SKM-1 treated with dmso at 0.1 percent for 144 hours (cell line): ENCODE results near the gene MYL4.
A peak's percentile ranks its signal among the peaks of the same experiment; 100 is the strongest.
"Not testable (repeated sequence)": the region's sequence is repeated elsewhere in the genome, so short reads cannot be mapped to it uniquely, and the experiment has no call there.

Experiments used
- DNase-seq: peaks from one replicate; lab custom pipeline; 2025; ENCODE audit not compliant: unreplicated experiment; lab: John Stamatoyannopoulos, UW

Gene MYL4

GRCh38 chr17:47192554-47192953 is 16.6 kb upstream of the MYL4 start:
- no peak for DNase-seq

DNA sequence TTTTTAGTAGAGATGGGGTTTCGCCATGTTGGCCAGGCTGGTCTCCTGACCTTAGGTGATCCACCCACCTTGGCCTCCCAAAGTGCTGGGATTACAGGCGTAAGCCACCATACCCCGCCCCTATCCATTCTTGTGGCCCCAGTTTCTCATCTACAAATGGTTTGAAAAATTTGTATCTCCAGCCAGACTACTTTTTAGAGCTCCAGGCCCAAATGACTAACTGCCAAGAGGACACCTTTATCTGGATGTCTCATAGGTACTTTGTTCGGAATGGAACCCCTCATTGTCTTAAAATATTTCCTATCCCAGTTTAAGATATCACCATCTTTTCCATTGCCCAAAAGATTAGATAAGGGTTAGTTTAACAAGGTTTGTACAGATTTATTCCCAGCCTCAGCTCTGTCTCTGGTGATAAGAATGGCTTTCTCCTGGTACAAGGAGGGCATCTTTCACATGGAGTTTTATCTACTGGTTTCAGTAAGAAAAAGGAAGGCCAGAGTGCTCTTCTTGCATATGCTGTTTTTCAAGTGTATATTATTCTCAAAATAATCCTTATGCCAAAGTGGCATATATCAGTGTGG is 15.1 kb upstream of the MYL4 start:
- DNase-seq, result no peak

GRCh38 chr17:47197821-47198220 is 11.3 kb upstream of the MYL4 start:
- DNase-seq, result no peak

DNA sequence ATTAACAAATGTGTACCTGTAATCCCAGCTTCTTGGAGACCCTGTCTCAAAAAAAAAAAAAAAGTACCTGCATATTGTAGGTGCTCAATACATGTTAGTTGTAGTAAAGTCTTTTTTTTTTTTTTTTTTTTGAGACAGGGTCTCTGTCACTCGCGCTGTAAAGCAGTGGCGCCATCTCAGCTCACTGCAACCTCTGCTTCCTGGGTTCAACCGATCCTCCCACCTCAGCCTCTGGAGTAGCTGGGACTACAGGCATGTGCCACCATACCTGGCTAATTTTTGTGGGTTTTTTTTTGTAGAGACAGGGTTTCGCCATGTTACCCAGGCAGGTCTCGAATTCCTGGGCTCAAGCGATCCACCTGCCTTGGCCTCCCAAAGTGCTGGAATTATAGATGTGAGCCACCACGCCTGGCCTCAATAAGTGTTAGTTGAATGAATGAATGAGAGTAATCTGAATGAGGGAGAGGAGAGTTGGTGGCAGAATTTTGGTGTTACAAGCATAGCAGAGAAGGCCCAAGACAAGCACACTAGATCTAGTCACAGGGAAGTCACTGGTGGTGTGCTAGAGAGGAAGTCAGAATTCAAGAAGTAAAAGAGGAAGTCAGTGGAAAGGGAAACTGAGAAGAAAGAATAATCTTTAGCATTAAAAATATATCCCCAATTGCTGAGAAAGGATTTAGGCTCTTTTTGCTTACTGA is 9.4 kb upstream of the MYL4 start:
- DNase-seq, result peak; percentile 93

DNA sequence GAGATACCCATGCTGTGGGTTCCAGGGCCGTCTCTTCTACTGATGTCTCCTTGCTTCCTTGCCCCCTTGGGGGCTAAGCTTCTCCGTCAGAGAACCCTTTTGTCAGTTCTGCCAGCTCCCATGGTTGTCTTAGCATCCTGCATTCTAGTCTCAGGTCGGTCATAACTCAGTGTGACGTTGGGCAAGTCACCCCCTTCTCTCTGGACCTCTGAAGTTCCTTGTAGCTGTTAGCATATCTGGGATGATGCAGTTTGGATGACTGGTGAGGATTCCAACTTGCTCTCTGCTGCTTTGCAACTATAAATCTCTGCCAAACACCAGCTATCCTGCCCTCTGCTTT is 8.9 kb upstream of the MYL4 start:
- DNase-seq, result no peak

DNA sequence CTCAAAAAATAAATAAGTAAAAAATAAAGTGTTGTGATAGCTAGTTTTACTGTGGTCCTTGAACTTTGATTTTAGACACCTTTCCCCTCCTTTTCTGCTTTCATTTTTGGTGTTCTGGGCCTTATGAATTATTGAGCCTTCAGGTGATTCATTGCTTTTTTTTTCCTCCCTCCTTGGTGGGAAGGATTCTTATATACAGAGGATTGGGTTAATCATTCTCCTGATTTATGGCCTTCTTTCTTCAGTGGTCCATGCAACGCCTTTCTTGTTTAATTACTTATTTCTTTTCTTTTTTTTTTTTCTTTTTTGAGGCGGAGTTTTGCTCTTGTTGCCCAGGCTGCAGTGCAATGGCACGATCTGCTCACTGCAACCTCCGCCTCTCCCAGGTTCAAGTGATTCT is 8.0 kb upstream of the MYL4 start:
- DNase-seq, result no peak

DNA sequence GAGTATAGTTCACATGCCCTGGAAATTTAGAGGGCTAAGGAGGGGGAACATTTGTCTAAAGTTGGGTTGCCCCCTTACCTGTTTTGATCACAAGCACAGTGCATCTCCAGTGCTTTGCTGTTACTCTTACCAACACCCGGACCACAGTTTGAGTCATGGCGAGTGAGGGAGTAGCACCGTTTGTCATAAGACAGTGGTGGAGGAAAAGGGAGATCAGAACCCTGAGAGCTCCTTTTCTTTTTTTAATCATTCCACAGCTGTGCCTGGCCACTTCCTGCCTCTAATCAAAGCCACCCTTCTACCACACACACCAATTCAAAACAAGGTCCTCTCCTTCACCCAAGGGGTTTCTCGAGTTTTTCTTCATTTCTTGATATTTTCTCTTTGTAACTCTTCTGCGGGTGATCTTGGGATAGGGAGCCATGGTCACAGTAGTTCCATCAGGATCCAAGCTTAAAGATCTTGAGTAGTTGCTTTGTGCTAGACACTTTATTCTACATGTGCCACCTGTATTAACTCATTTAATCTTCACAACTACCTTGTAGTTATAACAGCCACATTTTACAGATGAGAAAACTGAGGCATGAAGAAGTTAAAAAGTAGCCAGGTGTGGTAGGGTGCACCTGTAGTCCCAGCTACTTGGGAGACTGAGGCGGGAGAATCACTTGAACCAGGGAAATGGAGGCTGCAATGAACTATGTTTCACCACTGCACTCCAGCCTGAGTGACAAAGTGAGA is 5.0 kb upstream of the MYL4 start:
- DNase-seq, result no peak

GRCh38 chr17:47204722-47205418 is 4.3 kb upstream of the MYL4 start:
- DNase-seq, result peak; percentile 20

GRCh38 chr17:47205419-47205963 is 3.7 kb upstream of the MYL4 start:
- no peak for DNase-seq

- no peak for DNase-seq
These were observed 1.7 kb upstream of the MYL4 start for GRCh38 chr17:47207143-47208067.

GRCh38 chr17:47209499-47209898 is 351 bp downstream of the MYL4 start:
- no peak for DNase-seq

GRCh38 chr17:47210105-47210504 is 957 bp downstream of the MYL4 start:
- no peak for DNase-seq

- no peak for DNase-seq
These were observed 1.6 kb downstream of the MYL4 start for GRCh38 chr17:47210779-47211178.

DNA sequence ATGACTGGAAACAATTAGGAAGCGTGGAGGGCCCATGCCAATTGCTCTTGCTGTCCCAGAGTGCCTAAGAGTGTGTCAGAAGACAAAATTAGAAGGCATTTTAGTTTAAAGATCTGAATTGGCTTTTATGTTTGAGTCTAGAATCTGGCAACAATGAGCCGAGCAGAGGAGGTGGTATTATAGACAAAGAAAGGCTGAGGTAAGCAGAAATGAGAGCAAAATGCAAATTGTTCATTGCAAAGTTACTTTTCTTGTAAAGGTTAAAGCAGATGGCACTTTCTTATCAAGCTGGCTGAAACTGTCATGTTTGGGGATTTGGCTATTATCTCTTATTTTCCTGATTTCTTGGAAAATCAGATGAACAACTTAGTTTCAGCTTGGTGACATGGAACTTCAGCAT is 3.3 kb downstream of the MYL4 start:
- DNase-seq, result no peak

GRCh38 chr17:47213540-47213939 is 4.4 kb downstream of the MYL4 start:
- no peak for DNase-seq

DNA sequence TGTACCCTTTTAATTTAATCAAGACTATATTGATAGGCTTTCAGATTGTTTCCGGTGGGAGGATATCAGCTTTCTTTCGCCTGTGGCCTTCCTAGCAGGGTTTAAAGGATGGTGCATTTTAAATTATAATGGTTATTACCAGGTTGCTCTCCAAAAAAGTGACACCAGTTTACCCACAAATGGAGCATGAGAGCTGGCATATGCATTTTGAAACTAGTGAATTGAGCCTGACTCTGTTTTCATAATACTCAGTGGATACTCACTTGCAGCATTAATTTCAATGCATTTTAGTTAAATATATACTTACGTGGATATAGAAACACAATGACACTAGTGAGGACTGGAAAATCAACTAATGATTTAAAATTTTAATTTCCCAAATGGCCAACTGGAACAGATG is 5.8 kb downstream of the MYL4 start:
- no peak for DNase-seq

DNA sequence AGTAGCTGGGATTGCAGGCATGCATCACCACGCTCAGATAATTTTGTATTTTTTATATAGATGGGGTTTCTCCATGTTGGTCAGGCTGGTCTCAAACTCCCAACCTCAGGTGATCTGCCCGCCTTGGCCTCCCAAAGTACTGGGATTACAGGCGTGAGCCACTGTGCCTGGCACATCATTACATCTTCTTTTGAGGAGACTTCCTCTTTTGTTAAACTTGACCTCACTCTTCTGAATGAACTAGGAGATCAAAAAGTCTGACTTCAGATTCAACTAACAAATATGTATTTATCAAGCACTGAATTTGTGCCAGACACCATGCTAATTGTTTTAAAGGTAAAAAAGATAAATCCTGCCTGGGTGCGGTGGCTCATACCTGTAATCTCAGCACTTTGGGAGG is 7.7 kb downstream of the MYL4 start:
- not testable (repeated sequence) for DNase-seq

DNA sequence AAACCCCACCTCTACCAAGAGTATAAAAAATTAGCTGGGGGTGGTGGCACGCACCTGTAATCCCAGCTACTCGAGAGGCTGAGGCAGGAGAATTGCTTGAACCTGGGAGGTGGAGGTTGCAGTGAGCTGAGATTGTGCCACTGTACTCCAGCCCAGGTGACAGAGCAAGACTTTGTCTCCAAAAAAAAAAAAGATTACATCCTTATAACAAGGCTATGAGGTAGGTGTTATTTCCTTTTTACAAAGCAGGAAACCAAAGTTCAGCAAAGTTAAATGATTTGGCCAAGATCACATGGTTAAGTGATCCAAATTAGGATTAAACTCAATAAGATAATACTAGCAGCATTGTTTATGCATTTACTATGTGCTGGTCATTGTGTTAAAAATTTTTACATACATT is 8.1 kb downstream of the MYL4 start:
- not testable (repeated sequence) for DNase-seq

DNA sequence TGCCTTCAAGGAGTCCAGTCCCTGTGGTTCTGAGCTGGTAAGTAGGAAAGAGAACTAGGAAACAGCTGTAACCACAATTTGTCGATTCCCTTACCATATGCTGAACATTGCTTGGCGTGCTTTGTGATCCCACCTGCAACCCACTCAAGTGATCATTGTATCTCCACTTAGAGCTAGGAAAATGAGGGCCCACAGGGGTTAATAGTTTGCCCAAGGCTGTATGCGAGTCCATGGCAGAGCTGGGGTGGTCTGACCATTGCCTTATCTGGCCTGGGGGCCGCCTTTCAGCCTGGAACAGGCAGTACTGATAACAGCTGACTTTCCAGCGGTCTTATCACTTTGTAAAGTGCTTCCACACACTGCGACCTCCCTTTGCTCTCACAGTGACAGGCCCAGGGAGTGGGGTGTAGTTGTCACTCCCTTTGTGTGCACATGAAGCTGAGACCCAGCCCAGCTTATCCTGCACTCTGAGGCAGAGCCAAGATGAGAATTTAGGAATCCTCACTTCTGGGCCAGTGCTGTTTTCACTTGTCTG is 9.8 kb downstream of the MYL4 start:
- no peak for DNase-seq
